ENCODE data around the gene PITX2. TPM values are rescaled to one million over a fixed set of nuclear protein-coding genes. Genes with fewer than 3 reads are reported as not detected.

Gene PITX2
- total RNA-seq, 4 donors from 2014 or later: 0.49 TPM; not detected in 3

DNA sequence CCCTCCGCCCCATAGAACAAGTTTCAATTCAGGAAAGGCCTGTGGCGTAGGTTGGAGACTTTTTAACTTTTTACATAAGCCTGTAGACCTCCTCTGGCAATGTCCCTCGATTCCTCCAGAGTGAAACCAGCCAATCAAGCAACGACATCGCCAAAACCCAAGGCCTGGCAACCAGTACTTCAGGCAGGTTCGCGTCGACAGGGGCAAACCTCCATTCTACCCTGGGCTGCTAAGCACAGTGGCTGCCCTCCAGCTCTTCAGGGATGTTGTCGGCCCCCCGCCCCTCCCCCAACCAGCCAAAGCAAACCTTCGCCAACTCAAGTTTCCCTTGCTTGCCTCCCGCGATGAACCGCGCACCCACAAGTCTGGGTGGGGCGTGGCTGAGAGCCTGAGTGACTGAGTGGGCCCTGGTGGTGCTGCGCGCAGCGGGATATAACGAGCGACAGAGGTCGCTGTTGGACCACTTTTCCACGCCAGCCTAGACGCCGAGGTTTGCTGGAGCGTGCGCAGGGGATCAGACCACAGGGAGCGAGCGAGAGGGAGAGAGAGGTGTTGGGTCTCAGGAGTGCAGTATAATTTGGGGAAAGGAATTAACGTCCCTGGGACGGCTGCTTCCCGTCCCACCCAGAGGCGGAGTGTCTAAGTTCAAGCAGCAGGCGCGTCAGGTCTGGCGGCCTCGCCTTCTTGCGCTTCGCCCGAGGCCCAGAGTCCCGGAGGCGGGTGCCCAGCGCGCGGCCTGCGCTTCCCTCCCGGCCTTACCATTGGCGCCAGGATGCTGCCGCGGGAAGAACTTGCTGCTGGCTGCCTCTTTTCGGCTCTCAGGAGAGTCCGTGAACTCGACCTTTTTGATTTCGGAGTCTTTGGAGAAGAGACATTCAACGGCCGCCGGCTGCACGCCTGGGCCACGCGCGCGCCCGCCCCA is 9.0 kb upstream of the PITX2 start:
- TF ChIP-seq, protein P1, sequence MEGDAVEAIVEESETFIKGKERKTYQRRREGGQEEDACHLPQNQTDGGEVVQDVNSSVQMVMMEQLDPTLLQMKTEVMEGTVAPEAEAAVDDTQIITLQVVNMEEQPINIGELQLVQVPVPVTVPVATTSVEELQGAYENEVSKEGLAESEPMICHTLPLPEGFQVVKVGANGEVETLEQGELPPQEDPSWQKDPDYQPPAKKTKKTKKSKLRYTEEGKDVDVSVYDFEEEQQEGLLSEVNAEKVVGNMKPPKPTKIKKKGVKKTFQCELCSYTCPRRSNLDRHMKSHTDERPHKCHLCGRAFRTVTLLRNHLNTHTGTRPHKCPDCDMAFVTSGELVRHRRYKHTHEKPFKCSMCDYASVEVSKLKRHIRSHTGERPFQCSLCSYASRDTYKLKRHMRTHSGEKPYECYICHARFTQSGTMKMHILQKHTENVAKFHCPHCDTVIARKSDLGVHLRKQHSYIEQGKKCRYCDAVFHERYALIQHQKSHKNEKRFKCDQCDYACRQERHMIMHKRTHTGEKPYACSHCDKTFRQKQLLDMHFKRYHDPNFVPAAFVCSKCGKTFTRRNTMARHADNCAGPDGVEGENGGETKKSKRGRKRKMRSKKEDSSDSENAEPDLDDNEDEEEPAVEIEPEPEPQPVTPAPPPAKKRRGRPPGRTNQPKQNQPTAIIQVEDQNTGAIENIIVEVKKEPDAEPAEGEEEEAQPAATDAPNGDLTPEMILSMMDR (IDR thresholded peaks at IDR 0.05; ENCODE audit: low read depth): no peak

DNA sequence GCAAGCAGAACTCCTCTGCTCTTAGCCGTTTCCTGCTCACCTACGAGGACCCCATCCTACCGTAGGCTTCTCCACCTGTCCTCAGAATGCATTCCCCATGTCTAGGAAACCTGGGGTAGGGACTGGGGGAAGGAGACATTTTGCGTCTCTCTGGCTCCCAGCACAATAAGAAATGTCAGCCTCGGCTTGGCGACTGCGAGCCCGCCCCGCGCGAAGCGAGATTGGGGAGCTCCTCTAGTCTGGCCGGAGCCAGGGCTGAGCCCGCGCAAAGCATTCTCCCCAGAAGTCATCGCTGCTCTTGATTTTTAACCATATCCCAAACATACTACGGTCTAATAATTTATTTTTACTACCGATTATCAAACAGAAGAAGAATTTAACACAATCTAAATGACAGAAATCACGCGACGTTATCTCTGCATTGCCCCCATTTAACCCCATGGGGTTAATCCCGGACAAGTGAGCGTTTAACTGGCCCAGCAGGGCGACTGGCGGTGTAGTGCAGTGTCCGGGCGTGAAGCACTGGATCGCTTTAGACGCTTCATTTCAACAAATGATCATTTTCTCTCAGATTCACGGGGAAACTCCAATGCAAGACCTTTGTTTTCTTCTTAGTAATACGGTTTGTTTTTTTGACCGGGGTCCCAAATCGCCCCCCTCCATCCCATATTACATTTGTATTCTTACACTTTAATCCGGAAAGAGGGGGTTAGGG is 8.0 kb upstream of the PITX2 start:
- TF ChIP-seq, protein P1 (IDR thresholded peaks at IDR 0.05; ENCODE audit: low read depth): no peak

DNA sequence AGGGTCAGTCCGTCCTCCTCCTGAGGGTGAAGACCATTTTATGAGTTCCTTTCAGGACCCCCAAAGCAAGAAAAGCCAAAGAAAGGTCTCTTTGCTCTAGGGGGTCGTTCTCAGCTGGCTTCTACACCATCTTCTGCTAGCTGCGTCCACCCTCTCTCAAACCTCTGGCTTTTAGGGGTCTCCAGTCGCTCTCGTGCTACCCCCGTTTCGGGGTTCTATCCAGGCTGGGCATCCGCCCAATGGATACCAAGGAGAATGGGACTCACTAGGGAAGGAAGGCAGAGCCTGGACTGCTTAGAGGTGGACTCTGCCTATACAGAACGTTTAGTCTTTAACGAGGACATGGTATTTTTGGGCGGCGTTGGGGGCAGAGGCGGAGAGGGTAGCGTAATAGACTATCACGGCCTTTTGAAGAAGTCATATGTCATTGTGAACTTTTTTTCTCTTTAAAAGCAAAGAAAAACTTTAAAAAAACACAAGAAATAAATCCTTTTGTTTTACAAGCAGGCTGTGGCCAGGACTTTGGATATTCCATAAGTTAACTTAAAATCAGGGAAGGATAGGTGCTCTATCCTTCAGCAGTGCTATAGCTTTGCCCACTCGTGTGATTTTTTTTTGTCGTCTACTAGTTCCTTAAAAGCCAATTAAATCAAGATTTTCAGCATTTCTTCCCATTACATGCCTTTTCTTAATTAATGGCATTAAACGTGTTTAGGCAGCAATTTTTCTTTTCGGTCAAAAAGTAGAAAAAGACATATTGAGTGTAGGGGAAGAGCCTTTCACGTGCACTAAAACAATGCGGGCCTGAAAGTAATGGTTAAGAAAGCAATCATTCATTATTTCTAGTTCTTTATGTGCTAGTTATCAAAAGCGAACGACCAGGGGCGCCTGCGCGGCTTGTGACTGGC is 7.2 kb upstream of the PITX2 start:
- TF ChIP-seq, protein P1 (IDR thresholded peaks at IDR 0.05; ENCODE audit: low read depth): no peak

DNA sequence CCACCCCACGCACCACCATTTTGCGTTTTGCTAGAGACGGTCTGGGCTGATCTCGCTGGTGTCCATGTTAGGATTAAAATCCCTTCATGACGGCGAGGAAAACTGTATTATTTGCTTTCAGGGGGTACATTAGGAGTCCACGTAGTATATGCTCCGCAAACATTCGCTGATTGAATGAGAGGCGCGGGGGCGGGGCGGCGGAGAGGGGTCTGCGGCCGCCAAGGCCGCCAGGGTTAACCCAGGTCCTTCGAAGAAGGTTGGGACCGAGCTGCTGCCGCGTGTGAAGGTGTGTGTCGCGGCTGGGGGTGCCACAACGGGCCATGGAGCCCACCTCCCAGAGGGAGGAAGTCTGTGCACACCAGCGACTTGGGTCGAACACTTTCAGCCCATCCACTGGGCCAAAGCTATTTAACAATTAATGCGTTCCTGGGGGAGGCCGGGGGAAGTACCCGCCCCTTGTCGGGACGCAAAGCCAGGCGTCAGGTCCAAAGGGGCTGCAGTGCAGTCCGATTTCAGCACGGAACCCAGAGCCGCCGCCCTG is 6.4 kb upstream of the PITX2 start:
- TF ChIP-seq, protein P1 (IDR thresholded peaks at IDR 0.05; ENCODE audit: low read depth): no peak

DNA sequence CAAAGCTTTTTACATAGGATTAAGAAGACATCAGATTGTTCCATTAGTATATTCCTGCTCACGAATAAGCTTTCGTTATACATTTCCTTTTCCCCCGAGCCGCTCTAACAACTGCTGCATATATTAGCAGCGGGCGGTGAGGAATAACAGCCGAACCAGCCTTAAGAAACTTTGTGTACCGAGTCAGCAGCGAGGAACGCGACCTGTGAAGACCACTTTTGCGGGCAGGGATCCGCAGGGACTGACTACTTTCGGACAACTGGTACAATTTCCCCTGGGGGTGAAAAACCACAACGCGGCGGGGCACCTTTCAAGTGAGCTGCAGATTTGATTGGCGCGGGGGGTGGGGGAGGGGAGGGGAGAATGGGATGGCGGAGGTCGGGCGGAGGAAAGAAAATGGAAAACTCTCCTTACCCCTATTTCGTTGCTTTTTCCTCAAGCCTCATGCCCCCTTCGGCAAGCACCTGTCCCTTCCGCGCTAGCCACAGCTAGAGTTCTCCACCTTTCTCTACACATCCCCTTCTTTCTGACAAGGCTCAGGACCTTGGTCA is 5.9 kb upstream of the PITX2 start:
- TF ChIP-seq, protein P1 (IDR thresholded peaks at IDR 0.05; ENCODE audit: low read depth): no peak

DNA sequence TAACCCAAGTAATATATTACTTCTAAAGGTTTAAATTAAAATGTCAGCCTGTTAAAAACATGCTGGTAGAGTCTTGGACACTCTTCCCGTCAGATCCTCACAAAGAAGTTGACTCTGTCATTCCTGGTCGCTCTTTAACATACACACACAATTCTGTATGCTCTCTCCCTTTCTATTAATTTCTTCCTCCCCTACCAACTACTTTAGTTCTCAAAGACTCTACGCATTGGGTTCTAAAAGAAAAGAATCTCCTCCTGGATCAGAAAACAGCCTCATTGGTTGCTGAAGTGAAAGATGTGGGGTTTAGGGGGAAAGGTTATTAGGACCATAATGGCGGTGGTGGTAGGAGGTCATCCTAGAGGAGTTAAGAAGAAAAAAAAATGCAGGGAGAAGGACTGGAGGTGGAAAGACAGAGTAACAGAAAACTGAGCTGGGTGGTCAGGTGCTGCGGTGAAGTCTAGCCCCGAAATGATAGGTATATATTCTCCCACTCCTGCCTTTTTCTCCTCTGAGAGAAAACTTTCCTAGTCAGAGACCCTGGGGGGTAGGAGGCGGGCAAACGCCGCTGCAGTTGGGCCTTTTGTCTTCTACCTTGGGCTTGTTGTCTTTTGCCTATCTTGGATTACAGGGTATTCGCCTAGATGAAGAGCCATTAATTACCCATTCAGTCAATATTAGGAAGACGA is 5.2 kb upstream of the PITX2 start:
- TF ChIP-seq, protein P1 (IDR thresholded peaks at IDR 0.05; ENCODE audit: low read depth): no peak

Data from subcutaneous adipose tissue (tissue), 4 donors.